Measurements from ENCODE around the gene S1PR1.

- TF ChIP-seq POLR2A (IDR thresholded peaks at IDR 0.05) (no peak), CTCF (IDR thresholded peaks at IDR 0.05) (no peak), POLR2AphosphoS5 (IDR thresholded peaks at IDR 0.05) (no peak)
Measured at GRCh38 chr1:101241485-101242225, 4.8 kb downstream of the S1PR1 start.

Measured in sigmoid colon (tissue), 4 donors.